NOMO-1 treated with DMSO at 0.1 percent for 48 hours (cell line): ENCODE results near the gene KDM3B.

Experiments used
- DNase-seq: peaks from one replicate; lab custom pipeline; 2025; ENCODE audit not compliant: unreplicated experiment; lab: John Stamatoyannopoulos, UW

KDM3B gene

GRCh38 chr5:138346889-138347288 lies 5.6 kb upstream of the KDM3B start:
- no peak for DNase-seq

- no peak for DNase-seq
Observed at GRCh38 chr5:138349852-138350562, 2.5 kb upstream of the KDM3B start.

GRCh38 chr5:138350563-138350890 lies 2.0 kb upstream of the KDM3B start:
- DNase-seq, result no peak

- DNase-seq, result no peak
Observed at GRCh38 chr5:138351056-138351455, 1.4 kb upstream of the KDM3B start.

DNA sequence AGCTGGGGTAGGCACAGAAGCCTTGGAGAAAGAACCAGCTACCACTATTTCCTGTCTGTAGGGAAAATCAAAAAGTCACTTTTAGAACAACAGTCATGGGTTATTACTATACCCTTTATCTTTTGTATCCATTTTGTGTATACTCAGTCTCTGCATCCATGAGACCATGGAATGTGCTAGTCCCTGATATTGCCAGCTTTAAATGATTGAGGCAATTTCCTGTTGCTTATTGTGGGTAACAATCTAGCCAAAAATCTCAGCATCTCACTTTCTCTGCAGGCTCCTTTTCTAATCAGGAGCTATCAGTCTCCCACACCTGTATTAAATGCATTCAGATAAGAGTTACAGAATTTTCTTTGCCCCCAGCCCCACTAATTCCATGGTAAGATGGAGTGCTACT lies 968 bp upstream of the KDM3B start:
- no peak for DNase-seq

DNA sequence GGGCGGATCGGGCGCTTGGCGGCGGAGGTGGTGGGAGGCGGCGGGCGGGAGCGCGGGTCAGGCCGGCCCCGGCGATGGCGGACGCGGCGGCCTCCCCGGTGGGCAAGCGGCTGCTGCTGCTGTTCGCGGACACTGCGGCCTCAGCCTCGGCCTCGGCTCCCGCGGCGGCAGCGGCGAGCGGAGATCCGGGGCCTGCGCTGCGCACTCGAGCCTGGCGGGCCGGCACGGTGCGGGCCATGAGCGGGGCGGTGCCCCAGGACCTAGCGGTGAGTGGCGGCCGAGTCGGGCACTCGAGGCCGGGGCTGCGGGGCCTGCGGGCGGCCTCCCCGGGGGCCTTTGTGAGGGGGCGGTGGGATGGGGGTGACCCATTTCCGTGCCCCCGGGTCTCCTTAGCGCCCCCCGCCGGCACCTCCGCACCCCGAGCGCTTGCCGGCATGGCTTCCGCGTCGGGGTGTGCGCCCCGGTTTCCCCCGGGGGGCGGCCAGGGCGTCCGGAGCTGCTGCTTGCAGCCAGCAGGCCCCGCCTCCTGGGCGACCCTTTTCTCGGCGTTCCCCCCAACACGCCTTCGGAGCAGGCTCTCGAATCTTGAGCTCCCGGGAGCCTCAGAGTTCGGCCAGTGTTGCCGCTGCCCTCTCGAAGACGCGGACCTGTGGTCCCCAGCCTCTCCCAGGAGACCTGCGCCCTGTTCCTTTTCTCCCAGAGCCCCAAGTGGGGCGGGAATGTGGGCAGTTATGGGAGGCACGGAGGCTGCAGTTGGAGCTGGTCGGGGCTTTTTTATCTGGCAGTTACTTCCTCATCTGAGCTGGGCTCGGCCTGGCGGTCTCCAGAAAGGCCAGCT lies 456 bp downstream of the KDM3B start:
- DNase-seq, result peak; percentile 68

GRCh38 chr5:138353560-138354080 lies 1.1 kb downstream of the KDM3B start:
- peak; percentile 19 for DNase-seq

GRCh38 chr5:138354387-138354786 lies 1.9 kb downstream of the KDM3B start:
- no peak for DNase-seq

- peak; percentile 58 for DNase-seq
Observed at GRCh38 chr5:138354926-138355378, 2.5 kb downstream of the KDM3B start.

DNA sequence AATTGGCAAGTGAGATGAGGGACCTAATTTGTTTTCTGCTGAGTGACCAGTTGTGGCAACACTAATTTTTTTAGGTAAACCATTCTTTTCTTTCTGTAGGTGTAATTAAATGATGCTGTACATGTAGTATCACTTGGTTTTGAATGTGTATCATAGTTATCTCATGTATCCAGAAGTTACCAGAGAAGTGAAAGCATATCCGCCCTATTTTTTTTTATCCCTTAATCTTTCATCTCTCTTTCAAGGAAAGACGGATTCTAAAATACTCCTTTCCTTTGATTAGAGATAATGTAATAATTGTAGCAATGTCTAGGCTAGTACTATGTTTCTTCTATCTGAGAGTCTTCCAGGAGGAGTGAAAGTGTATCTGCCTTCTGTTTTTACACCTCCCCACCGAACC lies 7.1 kb downstream of the KDM3B start:
- no peak for DNase-seq

DNA sequence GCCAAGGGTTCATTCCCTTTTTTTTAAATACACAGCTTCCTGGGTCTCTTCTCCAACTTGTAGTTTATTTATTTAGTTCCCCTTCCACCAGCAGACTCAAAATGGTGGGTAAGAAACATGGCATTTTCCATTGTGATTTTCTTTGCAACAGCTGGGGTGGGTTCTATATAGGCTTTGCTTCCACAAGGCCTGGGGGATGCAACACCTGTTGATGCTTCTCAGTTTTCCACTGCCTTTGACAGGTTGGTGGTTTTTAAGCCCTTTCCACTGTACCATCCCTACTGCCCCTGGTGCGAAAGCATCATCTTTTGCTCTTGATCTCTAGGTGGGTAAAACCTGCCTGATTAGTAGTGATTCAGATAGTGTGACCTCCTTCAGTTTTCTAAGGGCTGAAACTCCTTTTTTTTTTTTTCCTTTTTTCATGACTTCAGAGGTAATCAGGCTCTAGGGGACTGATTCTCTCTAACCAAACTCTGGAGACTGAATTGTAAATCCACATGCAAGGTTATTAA lies 8.5 kb downstream of the KDM3B start:
- DNase-seq, result no peak

- no peak for DNase-seq
Observed at GRCh38 chr5:138364576-138364975, 12.1 kb downstream of the KDM3B start.

GRCh38 chr5:138366632-138367382 lies 14.3 kb downstream of the KDM3B start:
- DNase-seq, result no peak

- DNase-seq, result peak; percentile 56
Observed at GRCh38 chr5:138369261-138369660, 16.8 kb downstream of the KDM3B start.

- DNase-seq, result peak; percentile 96
Observed at GRCh38 chr5:138369706-138370105, 17.2 kb downstream of the KDM3B start.

DNA sequence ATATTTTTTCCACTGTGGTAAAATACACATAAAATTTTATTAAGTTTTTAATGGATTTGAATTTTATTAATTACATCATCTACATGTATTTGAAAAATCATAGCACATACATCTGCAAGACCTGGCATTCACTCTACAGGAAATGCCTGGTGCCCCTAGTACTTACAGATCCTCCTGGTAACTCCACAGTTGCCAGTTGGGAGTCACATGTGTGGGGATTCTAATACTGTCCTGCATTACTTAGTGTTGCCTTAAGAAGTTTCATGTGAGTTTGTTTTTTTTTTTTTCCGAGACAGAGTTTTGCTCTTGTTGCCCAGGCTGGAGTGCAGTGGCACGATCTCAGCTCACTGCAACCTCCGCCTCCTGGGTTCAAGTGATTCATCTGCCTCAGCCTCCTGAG lies 18.1 kb downstream of the KDM3B start:
- DNase-seq, result no peak

GRCh38 chr5:138371454-138371853 lies 19.0 kb downstream of the KDM3B start:
- DNase-seq, result no peak

DNA sequence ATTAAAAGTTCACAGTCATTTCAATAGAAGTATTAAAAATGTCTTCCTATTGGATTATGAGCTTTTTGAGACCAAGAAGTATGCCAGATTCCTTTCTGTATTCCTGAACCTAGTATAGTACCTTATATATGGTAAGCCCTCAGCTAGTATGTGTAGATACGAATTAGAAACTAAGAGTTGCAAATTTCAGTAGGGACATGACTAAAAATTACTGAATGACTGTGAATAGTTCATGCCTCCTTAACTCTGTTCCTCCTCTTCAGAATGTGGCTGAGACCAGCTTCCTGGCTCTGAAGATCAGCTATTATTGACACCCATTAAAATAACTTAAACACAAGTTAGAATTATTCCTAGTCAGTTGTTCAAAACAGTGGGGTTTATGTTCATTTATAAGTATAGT lies 19.7 kb downstream of the KDM3B start:
- DNase-seq, result no peak

DNA sequence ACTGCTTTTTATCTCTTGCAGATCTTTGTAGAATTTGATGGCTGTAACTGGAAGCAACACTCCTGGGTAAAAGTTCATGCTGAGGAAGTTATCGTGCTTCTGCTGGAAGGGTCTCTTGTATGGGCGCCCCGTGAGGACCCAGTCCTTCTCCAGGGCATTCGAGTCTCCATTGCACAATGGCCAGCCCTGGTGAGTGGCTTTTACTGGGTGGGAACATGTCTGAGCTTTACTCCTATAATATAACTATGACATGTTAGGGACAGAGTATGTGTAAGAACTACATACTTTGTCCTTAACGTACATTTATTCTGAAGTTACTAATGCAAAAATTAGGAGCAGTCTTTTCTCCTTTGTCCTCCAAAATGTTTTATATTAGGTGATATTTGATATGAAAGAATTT lies 20.2 kb downstream of the KDM3B start:
- no peak for DNase-seq

DNA sequence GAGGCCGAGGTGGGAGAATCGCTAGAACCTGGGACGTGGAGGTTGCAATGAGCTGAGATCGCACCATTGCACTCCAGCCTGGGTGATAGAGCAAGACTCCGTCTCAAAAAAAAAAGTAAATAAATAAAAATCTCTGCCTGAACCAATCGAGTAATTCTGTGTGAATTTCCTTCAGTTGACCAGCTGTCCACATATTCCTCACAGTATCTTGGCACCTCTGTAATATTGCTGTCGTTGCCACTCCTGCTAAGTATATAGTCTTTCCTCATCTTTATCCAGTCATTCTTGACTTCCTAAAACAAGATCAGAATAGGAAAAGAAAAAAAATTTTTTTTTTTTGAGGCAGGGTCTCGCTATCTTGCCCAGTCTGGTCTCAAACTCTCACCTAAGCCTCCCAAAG lies 29.9 kb downstream of the KDM3B start:
- no peak for DNase-seq

- DNase-seq, result no peak
Observed at GRCh38 chr5:138385660-138386059, 33.2 kb downstream of the KDM3B start.
